ENCODE measurements around the gene PIR.

Gene PIR

DNA sequence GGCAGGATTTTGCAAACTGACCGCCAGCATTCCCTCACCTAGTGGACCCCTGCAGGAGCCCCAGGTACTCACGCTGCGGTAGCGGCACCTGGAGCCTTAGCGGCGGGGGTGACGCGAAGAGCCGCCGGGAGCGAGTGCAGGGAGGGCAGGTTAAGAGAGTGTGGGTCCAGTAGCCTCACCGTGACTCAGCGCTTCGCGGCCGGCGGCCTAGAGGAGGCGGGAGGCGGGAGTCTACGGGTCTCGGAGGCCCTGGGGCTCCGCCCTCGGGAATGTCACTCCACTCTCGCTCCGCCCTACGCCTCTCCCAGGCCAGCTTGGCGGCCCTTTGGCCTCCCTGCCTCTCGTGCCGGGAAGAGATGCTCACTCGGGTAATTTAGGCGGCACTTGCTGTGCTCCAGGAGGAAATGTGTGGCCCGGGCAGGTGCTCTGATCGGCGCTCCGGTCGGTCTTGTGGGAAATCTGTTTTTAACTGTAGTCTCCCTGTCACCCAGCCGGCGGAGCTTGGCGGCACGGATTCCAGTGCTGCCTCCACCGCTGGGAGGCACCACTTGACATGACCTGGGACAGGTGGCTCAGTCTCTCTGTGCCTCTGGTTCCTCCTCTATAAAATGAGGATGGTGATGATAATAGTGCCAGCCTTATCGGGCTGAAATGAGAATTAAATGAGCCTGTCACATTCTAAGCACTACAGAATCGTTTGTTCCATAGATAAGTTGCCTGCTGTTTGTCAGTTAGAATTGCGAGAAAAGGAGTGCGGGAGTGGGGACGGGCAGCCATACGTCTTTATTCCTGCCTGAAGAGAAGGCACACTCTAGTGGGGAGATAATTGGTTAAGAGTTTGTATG is at the start of gene PIR:
Gene PIR, minus strand, starts transcription at position 216 of the 845 bp plus-strand sequence. CDS start 2,076 bp downstream, outside the sequence.
- peak; percentile 80 for DNase-seq

DNA sequence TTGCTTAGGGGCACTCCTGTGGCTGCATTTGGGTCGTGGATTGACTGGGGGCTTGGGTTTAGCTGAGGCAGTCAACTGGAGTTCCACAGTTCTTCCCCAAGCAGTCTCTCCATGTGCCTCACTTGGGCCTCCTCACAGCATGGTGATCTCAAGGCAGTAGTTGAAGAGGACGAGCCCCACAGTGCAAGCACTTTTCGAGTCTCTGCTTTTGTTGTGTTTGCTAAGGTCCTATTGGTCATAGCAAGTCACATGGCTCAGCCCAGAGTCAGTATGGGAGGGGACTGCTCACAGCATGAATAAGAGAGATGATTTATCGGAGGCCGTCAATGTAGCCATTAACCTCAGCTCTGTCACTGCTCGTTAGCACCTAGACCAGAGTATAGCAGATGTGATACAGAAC is 37.2 kb upstream of the PIR start:
- DNase-seq, result no peak

DNA sequence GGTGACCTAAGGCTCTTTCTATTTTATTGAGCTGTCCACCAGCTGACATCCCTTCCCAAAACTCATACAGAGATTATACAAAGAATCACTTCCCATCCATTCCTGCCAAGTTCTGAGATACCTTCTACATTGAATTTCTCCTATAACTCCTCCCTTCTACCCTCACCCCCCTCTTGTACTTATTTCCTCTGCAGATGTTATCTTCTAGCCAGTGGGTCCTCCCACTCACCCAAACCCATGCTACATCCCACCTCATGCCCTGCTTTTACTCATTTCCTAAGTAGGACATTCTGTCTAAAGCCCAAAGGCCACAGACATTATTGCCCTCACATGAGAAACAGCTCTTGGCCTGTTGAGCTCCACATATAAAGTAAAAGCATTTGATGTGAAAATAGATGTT is 36.0 kb upstream of the PIR start:
- DNase-seq, result no peak

DNA sequence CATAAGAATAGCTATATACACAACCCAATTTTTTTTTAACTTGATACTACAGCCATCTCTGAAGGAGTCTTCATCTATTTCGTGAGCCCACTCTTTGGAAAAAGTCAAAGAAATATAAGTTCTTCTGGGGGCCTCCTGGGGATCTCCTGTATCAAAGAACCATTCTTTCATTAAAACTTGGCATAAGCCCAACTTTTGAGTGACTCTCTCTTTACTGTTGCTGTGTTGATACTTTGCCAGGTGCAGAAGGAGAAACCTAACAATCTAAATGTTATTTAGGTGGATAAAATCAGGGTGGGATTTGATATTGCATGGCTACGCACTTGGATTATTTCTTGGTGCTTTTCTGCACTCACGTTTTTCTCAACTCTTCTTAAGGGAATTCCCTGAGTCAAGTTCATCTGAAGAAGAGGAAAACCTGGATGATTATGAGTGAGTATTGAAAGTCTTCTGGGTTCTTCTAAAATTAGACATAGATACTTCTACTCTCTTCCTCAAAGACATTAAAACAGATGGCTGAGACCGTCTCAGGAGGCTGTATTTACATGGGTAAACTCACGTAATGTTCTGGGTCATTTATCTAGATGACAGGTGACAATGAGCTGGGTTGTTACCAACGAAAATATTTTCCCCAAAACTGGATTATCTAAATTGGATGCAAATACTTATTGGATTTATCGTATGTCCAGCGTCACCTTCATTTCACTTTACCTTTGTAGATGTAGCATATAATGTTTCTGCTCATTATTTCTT is 32.7 kb upstream of the PIR start:
- peak; percentile 49 for DNase-seq

DNA sequence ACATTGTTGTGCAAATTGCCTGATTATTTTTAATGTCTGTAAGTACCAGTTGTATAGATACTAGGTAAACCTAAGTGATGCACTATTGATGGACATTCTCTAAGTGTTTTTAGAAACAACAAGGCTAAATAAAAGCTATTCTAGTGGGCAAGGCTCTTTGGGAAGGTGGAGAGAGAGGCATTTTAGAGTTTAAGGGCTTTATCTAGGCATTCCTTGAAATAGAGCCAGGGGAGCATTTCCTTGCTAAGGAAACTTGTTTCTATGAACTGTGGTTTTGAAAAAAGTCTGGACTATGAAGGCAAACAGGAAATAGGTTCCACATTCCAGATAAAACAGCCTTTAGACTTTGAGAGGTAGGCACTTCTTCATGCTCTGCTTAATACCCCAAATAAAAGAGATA is 31.3 kb upstream of the PIR start:
- DNase-seq, result no peak

DNA sequence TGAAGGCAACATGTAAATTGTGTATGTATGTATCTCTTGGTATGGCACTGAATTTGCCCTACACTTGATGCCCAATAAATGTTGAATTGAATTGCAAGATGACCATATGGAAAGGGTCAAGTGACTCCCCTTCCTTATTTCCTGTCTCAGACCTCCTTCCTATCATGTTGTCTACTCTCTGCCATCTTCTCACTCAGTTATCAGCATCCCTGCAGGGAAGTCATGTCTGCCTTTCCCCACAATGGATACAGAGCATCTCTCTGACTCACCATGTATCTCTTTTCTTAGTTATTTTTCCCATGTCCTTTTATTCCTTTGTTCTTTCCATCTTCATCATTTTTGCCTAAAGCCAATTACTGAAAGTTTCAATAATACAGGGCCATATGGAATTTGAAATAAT is 30.0 kb upstream of the PIR start:
- no peak for DNase-seq

DNA sequence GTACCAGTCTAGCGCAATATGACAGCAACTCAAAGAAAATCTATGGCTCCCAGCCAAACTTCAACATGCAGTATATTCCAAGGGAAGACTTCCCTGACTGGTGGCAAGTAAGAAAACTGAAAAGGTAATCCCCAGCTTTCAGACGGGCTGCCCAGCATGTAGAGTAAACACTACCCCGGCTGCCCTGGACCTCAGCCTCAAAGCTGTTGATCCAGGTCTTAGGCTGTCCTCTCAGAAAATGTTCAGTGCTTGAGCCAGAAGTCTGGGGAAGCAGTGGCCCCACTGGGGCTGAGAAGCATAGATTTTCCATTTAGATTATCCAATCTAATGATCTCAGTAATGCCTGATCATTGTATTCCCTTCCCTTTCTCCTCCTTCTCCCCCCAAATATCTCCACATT is 29.3 kb upstream of the PIR start:
- DNase-seq, result no peak

DNA sequence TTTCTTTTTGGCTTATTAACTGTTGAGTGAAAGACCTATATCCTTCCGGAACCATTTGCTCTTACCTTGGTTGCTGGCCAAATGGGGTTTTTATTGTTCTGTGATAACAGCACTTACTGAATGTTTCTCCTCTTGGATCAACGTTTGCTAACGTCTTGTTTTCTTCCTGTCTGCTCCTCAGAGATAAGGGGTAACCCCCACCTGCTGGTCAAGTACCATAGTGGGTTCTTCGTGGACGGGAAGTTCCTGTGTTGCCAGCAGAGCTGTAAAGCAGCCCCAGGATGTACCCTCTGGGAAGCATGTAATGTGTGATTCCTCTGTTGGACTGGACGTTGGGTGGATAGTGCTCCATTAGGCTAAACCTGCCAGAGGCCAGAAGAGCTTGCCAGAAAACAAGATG is 22.8 kb upstream of the PIR start:
- no peak for DNase-seq

DNA sequence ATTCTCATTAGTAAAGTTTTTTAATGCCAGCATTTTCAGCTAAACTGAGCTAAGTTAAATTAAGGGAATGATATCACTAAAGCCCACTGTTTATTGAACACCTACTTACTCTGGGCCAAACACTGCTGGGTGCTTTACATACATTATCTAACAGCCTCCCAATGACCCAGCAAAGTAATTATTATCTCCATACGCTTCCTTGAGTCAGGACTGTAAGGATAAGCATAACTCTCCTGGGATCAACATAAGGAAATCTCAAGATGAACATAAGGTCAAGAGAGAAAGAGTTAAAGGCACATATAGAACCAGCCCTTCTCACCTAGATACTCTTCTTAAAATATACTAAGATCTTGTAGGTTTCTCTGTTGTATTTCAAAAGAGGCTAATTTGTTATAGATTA is 21.1 kb upstream of the PIR start:
- no peak for DNase-seq

DNA sequence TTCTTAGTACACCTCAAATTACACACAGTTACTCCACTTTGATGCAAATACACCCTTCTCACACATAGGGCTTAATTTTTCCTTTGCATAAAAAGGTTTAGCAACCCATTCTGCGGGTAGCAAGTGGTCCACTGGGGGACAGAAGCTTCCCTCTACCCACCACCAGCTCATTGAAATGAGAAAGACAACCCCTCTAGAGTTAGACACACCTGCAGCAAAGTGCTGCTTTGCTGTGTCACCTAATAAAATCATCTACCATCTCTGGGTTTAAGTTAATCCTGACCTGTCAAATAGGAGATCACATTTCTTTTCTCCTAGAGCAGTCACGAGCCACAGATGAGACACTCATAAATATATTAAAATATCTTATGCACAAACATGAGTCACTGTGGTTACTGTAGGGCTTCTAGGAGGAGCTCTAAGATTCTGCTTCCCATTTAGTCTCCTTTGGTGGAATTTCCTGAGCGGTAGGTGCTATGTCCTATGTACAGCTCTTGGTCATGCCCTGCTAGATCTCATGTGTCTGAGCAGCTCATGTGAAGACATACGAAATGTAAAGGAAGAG is 19.4 kb upstream of the PIR start:
- no peak for DNase-seq

DNA sequence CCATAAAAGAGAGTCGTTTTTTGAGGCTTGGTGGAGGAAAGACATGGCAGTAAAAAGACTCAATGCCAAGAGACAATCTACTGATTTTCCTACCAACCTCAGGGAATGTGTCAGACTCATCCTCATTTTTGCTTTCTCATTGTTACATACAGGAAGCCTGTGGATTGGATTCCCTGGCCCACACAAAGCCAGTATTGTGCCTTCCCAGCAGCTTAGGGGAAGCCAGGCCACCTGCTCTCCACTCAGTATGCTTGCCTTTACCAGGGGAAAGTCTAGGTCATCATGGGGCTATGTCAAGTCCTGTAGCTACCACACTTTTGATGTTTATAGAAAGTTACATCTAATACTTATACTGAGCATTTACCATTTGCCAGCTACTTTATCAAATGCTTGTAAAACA is 18.4 kb upstream of the PIR start:
- no peak for DNase-seq

DNA sequence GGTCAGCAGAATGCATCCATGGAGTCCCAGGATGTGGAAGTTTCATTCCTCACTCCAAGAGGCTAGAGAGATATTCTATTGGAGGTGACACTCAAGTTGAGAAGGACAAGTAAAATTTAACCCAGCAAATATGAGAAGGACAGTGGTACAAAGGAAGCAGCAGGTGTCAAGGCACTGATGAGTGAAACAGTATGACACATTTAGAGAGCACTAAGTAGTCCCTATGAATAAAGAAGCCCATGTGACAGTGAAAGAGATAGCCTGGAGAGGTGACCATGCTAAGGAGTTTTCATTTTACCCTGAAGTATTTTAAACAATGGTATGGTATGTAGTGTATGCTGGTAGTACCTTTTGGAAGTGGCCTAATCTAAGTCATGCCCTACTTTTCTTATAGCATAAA is 16.7 kb upstream of the PIR start:
- DNase-seq, result no peak

DNA sequence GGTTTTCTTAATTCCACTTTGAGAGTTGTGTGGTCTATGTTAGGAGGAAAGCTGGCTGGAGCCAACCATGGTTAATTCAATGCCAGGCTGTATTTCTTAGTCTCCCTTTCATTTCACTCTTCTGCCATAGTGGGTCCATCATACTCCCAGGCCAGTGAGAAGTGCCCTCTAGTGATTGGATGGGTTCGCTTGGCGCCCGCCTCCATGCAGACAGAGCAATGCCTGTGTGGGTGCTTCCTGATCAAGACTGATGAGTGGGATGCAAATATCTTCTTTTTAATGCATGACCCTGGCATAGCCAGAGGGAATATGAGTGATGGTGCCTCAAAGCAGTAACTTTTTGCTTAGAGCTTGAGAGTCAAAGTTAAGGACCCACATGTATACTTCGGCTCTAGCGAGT is 13.9 kb upstream of the PIR start:
- no peak for DNase-seq

DNA sequence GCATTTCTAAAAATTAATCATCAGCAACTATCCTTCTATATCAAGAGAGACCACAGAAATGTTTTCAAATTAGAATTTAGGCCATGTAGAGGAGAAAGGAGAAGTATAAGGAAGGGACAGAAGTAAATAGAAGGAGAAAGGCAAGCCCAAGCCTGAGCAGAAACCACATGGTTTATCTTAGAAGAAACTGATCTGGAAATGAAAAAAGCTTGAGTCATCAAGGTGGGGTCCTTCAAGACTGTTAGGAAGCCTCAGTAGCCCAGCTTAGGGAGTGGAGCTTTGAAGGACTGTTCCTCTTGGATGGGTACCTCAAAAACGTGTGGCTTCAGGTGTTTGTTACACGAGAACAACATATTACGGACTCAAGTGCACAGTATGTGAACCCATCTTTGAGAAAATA is 12.0 kb upstream of the PIR start:
- no peak for DNase-seq

DNA sequence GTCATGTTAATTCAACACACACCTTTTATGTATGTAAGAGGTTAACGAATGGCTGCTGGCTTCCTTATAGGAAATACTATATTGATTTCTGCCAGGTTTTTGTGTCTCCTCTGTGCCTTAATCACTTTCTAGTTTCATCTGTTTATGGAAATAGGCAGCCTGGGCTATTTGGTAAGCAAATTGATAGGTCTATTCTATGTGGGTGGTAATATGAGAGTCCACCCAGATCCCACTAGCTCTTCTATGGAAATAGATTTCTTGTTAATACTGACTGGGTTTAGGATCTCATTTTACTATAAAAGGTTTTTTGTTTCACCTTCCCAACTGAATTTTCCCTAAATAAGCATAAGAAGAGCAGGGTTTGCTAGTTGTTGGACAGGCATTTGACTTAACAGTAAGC is 11.5 kb upstream of the PIR start:
- DNase-seq, result no peak

DNA sequence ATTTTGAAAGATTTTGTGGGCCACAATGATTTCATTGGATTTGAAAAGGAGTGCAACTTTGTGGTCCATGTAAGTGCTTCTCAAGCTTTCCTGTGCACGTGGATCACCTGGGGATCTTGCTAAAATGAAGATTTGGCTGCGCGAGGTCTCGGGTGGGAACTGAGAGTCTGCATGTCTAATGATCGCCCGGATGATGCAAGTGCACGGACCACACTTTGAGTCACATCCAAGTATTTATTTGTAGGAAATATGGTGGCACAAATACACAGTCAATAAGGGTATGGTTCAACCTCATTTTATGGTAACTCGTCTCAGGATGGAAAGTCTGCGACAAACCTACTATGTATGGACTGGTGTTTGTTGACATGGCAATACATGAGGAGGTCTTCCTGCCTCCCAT is 8.4 kb upstream of the PIR start:
- no peak for DNase-seq

DNA sequence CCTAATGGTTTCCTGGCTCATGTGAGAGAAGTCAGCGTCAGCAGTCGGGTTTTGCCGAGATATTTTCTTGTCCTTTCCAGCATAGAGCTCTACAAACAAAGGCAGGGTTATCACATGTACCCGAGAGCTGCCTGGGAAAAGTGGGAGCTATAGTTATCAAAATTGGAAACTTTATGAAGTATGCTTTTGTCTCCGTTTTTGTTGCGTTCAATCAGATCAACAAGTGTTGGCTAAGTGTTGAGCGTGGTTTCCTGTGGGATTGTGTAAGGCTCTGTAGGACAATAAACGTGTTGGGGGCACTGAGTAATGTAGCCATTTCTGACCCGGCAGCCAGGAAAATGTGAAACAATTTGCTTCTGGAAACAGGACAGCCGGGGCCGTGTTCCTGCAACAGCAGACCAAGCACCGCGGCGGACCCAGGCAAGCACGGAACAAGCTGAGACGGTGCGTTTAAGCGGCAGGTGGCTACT is 7.4 kb upstream of the PIR start, which contains the start of gene BMX:
Gene BMX, plus strand, starts transcription at position 311 of the 470 bp plus-strand sequence. CDS start 7,547 bp downstream, outside the sequence.
- DNase-seq, result no peak

DNA sequence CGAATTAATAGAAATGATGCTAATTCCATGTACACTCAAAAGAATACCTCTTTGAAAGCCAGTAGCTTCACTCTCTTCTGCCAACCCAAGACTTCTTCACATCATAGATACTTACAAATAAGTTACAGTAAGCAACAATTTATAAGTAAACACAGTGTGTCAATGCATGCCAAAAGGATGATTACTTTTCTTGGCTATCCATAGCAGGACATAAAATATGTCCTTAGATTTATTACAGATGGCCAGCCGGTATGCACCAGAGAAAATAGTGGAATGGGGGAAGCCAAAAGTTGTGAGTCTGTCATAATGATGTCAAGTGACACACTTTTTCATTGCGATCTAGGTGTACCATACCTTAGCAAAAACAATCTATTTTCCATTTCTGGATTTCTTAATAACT is 6.8 kb upstream of the PIR start:
- no peak for DNase-seq

DNA sequence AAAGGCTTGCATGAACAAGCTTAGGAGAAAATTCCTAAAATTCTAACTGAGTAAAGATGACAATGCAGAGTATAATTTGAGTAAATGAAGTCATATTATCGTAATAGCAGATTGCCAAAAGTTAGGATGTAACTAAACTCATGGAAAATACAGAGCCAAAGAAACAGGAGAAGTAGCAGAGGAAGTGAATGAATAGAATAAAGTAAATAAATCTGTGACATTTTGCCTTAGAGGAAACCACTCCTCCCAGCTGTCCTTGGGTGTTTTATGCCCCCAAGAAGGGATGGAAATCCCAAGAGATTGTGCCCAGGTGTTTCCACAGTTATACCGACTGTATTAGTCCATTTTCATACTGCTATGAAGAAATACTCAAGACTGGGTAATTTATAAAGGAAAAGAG is 5.6 kb upstream of the PIR start:
- no peak for DNase-seq

DNA sequence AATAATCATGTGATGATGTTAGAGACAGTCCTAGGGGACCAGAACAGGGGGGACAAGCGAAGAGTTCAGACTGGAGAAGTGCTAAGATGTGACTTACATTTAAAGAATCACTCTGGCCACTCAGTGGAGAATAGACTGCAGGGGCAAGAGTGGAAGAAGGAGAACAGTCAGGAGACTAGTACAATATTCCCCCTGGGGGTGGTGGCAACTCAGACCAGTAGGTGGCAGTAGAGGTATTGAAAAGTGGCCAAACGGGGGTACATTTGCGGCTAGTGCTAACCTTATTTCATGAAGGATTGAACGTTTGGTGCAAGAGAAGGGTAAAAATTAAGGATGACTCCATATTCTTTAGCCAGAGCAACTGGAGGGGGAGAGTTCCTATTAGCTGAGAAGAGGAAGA is 4.7 kb upstream of the PIR start:
- peak; percentile 25 for DNase-seq

DNA sequence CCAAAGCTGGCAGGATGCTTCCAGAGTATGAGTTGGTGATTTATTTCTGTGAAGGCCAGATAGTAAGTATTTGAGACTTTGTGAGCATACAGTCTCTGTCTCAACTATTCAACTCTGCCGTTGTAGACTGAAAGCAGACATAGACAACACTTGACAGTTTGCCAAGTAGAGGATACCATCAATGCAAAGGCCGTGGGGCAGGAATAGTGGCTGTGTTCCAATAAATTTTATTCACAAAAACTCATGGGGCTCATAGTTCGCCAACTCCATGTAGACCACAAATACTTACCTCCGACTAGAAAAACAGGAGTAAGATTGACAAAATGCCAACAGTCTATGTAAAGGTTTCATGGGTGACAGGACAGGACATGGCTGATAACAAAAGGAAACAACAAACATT is 3.7 kb upstream of the PIR start:
- DNase-seq, result no peak

DNA sequence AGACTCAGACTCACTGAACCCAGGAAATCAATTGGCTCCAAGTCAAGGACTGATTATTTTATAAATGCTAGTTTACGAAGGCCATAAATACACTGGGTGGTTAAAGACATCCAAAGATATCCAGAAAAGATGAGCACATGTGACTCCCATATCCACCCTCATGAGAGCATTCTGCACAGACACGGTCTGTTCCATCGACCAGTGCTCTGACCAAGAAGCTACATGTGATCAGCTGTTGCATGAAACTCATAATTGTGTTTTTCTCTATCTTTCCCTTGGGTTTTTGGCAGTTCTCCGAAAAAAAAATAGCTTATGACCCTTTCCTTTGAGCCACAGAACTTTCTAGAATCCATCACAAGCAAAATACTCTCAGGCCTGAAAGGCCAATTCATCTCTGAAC is 2.7 kb upstream of the PIR start:
- no peak for DNase-seq

DNA sequence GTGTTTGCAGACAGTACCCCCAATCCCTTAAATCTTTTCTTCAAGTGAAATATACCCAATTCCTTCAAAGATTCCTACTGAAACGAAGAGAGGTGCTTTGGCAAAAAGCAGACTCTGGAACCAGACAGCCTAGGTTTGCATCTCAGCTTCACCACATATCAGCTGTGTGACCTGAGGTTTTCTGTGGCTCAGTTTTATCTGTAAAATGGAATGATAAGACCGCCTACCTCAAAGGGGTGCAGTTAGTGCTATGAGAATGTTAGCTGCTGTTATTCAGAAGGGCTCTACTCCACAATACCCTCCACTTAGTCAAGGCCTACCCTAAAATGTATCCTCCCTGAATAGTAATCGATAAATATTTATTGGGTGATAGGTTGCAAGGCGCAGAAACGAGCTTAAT is 664 bp downstream of the PIR start:
- no peak for DNase-seq

DNA sequence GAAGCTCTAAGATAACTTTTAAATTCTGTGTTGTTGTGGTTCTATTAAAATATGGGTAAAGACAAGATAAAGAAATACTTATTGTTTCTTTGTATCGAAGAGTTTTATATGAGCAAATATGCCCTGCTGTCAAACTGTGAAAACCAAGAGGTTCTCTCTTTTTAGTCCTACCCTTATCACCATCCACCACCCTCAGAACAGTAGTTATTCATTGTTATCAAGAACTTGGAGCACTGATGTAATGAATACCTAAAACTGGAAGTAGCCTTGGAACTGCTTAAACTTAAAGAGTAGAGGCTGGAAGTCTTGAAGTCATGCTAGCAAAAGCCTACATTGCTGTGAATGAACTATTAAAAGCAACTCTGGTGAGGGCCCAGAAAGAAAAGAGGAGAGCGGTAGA is 9.2 kb downstream of the PIR start:
- no peak for DNase-seq

Data from NCI-H1417 treated with DMSO at 0.1 percent for 48 hours (cell line).